Measurements from ENCODE around the gene HOXA6. TPM values are rescaled to one million over a fixed set of nuclear protein-coding genes. Genes with fewer than 3 reads are reported as not detected.
A peak's percentile ranks its signal among the peaks of the same experiment; 100 is the strongest.

The HOXA6 gene
- total RNA-seq, 1 experiment from 2014 or later, result 12.7 TPM

DNA sequence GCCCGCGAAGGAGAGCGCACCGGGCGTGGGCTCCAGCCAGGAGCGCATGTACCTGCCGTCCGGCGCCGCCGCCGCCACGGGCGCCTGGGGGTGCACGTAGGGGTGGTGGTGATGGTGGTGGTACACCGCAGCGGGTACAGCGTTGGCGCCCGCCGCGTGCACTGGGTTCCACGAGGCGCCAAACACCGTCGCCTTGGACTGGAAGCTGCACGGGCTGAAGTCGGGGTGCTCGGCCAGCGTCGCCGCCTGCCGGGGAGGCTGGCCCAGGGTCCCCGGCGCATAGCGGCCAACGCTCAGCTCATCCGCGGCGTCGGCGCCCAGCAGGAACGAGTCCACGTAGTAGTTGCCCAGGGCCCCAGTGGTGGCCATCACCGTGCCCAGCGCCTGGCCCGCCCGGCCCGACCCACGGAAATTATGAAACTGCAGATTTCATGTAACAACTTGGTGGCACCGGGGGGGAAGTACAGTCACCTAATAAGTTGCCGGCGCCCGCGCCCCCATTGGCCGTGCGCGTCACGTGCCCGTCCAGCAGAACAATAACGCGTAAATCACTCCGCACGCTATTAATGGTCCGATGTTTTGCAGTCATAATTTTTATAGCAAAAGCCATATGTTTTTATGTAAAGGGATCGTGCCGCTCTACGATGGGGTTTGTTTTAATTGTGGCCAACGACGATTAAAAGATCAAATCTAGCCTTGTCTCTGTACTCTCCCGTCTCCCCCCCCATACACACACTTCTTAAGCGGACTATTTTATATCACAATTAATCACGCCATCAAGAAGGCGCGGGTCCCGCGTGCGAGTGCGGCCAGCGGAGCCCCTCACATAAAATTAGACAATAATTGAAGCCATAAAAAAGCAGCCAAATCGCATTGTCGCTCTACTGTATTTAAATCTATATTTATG lies 17.8 kb upstream of the HOXA6 start, which contains the start of gene HOXA9 (continued):
- no peak for TF ChIP-seq ZNF274 (IDR thresholded peaks at IDR 0.05; ENCODE audit: low read depth, low read length)
- peak; percentile 42 for TF ChIP-seq YY1 (IDR thresholded peaks at IDR 0.05; ENCODE audit: extremely low read depth, insufficient replicate concordance, low read depth, low read length)
- no peak for TF ChIP-seq EZH2phosphoT487 (IDR thresholded peaks at IDR 0.05; ENCODE audit: borderline replicate concordance)
- TF ChIP-seq MAX (IDR thresholded peaks at IDR 0.05), result no peak

- Histone ChIP-seq H3K9me3 (ENCODE audit: control insufficient read depth in 1 of 2, insufficient read depth in 1 of 2, low read depth in 1 of 2, low read length in 2 of 2) (no peaks in the 10 kb centered on the region), H3K27me3 (ENCODE audit: insufficient read depth, low read length) (no peaks in the 10 kb centered on the region), H3K9me2 (ENCODE audit: insufficient read depth) (no peaks in the 10 kb centered on the region), H3K9ac (ENCODE audit: low read length) (peak overlapping the region; percentile 89), H3K27ac (ENCODE audit: low read depth, low read length) (peak overlapping the region; percentile 91), H4K20me1 (ENCODE audit: insufficient read depth) (no peaks in the 10 kb centered on the region), H3K4me1 (ENCODE audit: control insufficient read depth in 1 of 2, insufficient read depth in 2 of 2, low read length in 2 of 2) (peaks cover 22 to 76% of the 10 kb centered on the region in 2 experiments), H3K4me3 (replicated peaks in 1 of 2; ENCODE audit: low read depth in 1 of 2, low read length in 2 of 2) (peak overlapping the region; percentile 77 to 84), H3K36me3 (ENCODE audit: control insufficient read depth in 1 of 2, insufficient read depth in 2 of 2, low read length in 2 of 2) (peaks cover 0 to 4% of the 10 kb centered on the region in 2 experiments; a peak in 1 of 4 replicates), H2AFZ (ENCODE audit: low read depth, low read length, poor library complexity, severe bottlenecking) (no peak overlapping the region), H3K4me2 (ENCODE audit: low read length) (peak overlapping the region; percentile 97), H3K79me2 (ENCODE audit: insufficient read depth, low read length) (peaks cover 78% of the 10 kb centered on the region)
- TF ChIP-seq RAD21 (IDR thresholded peaks at IDR 0.05; ENCODE audit: low read depth) (no peak), SIN3A (IDR thresholded peaks at IDR 0.05; ENCODE audit: low read depth) (no peak)
- TF ChIP-seq, protein P1, sequence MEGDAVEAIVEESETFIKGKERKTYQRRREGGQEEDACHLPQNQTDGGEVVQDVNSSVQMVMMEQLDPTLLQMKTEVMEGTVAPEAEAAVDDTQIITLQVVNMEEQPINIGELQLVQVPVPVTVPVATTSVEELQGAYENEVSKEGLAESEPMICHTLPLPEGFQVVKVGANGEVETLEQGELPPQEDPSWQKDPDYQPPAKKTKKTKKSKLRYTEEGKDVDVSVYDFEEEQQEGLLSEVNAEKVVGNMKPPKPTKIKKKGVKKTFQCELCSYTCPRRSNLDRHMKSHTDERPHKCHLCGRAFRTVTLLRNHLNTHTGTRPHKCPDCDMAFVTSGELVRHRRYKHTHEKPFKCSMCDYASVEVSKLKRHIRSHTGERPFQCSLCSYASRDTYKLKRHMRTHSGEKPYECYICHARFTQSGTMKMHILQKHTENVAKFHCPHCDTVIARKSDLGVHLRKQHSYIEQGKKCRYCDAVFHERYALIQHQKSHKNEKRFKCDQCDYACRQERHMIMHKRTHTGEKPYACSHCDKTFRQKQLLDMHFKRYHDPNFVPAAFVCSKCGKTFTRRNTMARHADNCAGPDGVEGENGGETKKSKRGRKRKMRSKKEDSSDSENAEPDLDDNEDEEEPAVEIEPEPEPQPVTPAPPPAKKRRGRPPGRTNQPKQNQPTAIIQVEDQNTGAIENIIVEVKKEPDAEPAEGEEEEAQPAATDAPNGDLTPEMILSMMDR (IDR thresholded peaks at IDR 0.05 in 2 of 3, conservative IDR thresholded peaks at IDR 0.05 in 1 of 3; ENCODE audit: borderline replicate concordance in 1 of 3, insufficient read depth in 1 of 3, low read depth in 2 of 3, low read length in 2 of 3), result peak in 2 of 3 experiments; percentile 23 to 30; a peak in 2 of 6 replicates
- ChIA-PET CTCF (interaction anchor here (1.4 kb wide), 1 partner anchor 14 kb away, joined by 4 read pairs; no protein-coding TSS in a partner anchor), POLR2A (interaction anchor here (1.4 kb wide), 1 partner anchor 15 kb away, joined by 4 read pairs; no protein-coding TSS in a partner anchor), RAD21 (ENCODE audit: low non-redundant PET in 1 of 2, low total read pairs in 2 of 2, uncharacterized antibody in 2 of 2, unreplicated experiment in 2 of 2) (no interaction called here)
- no TSS peak for BruUV-seq (replicated peaks)
- ATAC-seq (no peak), DNase-seq (ENCODE audit: low read depth, low spot score) (no peak)
- intact Hi-C loops (cut with micrococcal nuclease), result loop anchor here (5.0 to 10.0 kb wide), 4 partner anchors 882 to 1597 kb away; partner anchors contain the start of genes CBX3 and HNRNPA2B1
Measured at GRCh38 chr7:27164367-27165088, 17.0 kb upstream of the HOXA6 start.

All from HCT116 (cell line).